Gastroesophageal sphincter (tissue), 4 donors: ENCODE results near the gene GUCA2A. TPM values are rescaled to one million over a fixed set of nuclear protein-coding genes. Genes with fewer than 3 reads are reported as not detected.

Experiments used
- ATAC-seq: fragments of 150-250 bp; one replicate; pipeline ENCODE4 v1.9.1; 2016; ENCODE audit warnings: mild to moderate bottlenecking, moderate library complexity
- H3K27ac ChIP-seq, 4 donors: fragments of 200-600 bp; sonication (generic) in 3 of 4; 1 replicate in 3 of 4; 2 replicates in 1 of 4; pipeline ENCODE4 v1.5.1; 2016 to 2019
- H3K27me3 ChIP-seq: fragments of 200-600 bp; sonication (generic); one replicate; pipeline ENCODE4 v1.5.1; 2019
- H3K36me3 ChIP-seq, 2 donors: fragments of 200-600 bp; sonication (generic); one replicate each; pipeline ENCODE4 v1.5.1; 2019; ENCODE audit warnings: control low read depth in 1 of 2
- H3K4me1 ChIP-seq, 3 donors: fragments of 200-600 bp; sonication (generic); 1 replicate in 2 of 3; 2 replicates in 1 of 3; pipeline ENCODE4 v1.5.1; 2016 to 2019; ENCODE audit warnings: control low read depth in 2 of 3
- H3K4me3 ChIP-seq, 2 donors: fragments of 200-600 bp; sonication (generic); one replicate each; pipeline ENCODE4 v1.5.1; 2019; ENCODE audit warnings: mild to moderate bottlenecking in 1 of 2, moderate library complexity in 1 of 2
- H3K9me3 ChIP-seq, 3 donors: fragments of 200-600 bp; sonication (generic); one replicate each; pipeline ENCODE4 v1.5.1; 2017 to 2019; ENCODE audit warnings: control low read depth in 2 of 3
- CTCF ChIP-seq, 4 experiments: fragments of 200-600 bp in 2 of 4; fragments of 450-650 bp in 2 of 4; sonication (generic) in 1 of 4; IDR thresholded peaks; one replicate each; pipeline ENCODE4 v1.5.1; 2017 to 2019; ENCODE audit warnings: antibody characterized with exemption in 4 of 4, mild to moderate bottlenecking in 2 of 4, moderate library complexity in 2 of 4
- EP300 ChIP-seq: sonication (generic); formaldehyde crosslinking; IDR thresholded peaks from one replicate; pipeline ENCODE4 v1.6.1; 2017; ENCODE audit warnings: antibody characterized with exemption, mild to moderate bottlenecking
- POLR2A ChIP-seq, 2 donors: fragments of 450-650 bp; IDR thresholded peaks; one replicate each; pipeline ENCODE4 v1.6.1; 2017; ENCODE audit warnings: antibody characterized with exemption in 2 of 2, mild to moderate bottlenecking in 2 of 2, moderate library complexity in 1 of 2
- POLR2AphosphoS5 ChIP-seq: sonication (generic); formaldehyde crosslinking; IDR thresholded peaks from one replicate; pipeline ENCODE4 v1.6.1; 2017; ENCODE audit warnings: antibody characterized with exemption
- WGBS, 2 donors: methylation state at CpG; one replicate each; pipeline ENCODE4 v1.1.5; 2018; ENCODE audit warnings: low coverage in 1 of 2; 5-methylcytosine and 5-hydroxymethylcytosine counted together
- total RNA-seq, 4 donors: library from RNA; depleted of rRNA; stranded (reverse); fragments of >200 nt; gene quantifications; one replicate each; pipeline ENCODE4 v1.1.0, GENCODE V29; 2016

GUCA2A gene
- total RNA-seq, 4 donors from 2014 or later = not detected

DNA sequence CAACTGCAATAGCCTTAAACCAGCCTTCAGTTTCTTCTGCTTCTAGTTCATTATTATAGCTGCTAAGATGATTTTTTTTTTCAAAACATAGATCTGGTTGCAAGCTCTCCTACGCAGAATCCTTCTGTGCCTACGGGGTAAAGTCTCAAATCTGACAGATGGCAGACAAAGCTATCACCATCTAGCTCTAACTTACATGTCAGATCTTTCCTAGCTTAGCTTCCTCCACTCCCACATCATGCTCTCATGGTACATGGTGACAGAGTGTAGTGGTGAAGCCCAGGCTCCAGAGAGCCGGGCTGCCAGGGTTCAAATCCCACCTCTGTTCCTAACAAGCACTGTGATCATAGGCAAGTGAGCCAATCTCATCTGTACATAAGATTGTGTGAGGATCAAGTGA, 35.6 kb downstream of the GUCA2A start:
- H3K4me1 ChIP-seq = no peaks in the 10 kb centered on the region
- peaks cover 14% of the 10 kb centered on the region for H3K27me3 ChIP-seq
- H3K27ac ChIP-seq = no peak overlapping the region
- no peak for TF ChIP-seq EP300
- no peak for TF ChIP-seq POLR2AphosphoS5
- TF ChIP-seq CTCF (IDR thresholded peaks at IDR 0.05) = no peak
- TF ChIP-seq POLR2A (IDR thresholded peaks at IDR 0.05) = no peak
- no peaks in the 10 kb centered on the region for H3K36me3 ChIP-seq
- no peak for ATAC-seq
- H3K9me3 ChIP-seq = no peaks in the 10 kb centered on the region
- H3K4me3 ChIP-seq = no peak overlapping the region
- WGBS, 2 donors = 50 to 80% methylated on average over 1 of the region's 3 CpGs

GRCh38 chr1:42128499-42128898, 36.0 kb downstream of the GUCA2A start:
- H3K9me3 ChIP-seq = peaks cover 0 to 3% (median 0%) of the 10 kb centered on the region in 3 donors
- no peaks in the 10 kb centered on the region for H3K4me1 ChIP-seq
- no peak overlapping the region for H3K27ac ChIP-seq
- H3K36me3 ChIP-seq = no peaks in the 10 kb centered on the region
- 17 to 39% methylated on average over 2 of the region's 2 CpGs for WGBS, 2 donors
- H3K27me3 ChIP-seq = peaks cover 14% of the 10 kb centered on the region
- H3K4me3 ChIP-seq = no peak overlapping the region
- TF ChIP-seq CTCF (IDR thresholded peaks at IDR 0.05) = no peak
- ATAC-seq = no peak

GRCh38 chr1:42127767-42128166, 36.8 kb downstream of the GUCA2A start:
- 80 to 83% methylated on average over 5 to 6 of the region's 6 CpGs for WGBS, 2 donors
- H3K27ac ChIP-seq = no peak overlapping the region
- ATAC-seq = no peak
- H3K4me3 ChIP-seq = no peak overlapping the region
- no peaks in the 10 kb centered on the region for H3K36me3 ChIP-seq
- H3K27me3 ChIP-seq = peaks cover 14% of the 10 kb centered on the region
- H3K9me3 ChIP-seq = peaks cover 0 to 7% (median 0%) of the 10 kb centered on the region in 3 donors
- H3K4me1 ChIP-seq = no peaks in the 10 kb centered on the region
- TF ChIP-seq POLR2A (IDR thresholded peaks at IDR 0.05) (no peak), EP300 (no peak), POLR2AphosphoS5 (no peak), CTCF (IDR thresholded peaks at IDR 0.05) (no peak)

GRCh38 chr1:42125552-42125951, 39.0 kb downstream of the GUCA2A start:
- 74 to 82% methylated on average over 1 of the region's 1 CpG for WGBS, 2 donors
- Histone ChIP-seq H3K27ac (no peak overlapping the region), H3K4me1 (no peaks in the 10 kb centered on the region), H3K27me3 (peaks cover 14% of the 10 kb centered on the region), H3K36me3 (no peaks in the 10 kb centered on the region), H3K9me3 (peaks cover 0 to 18% (median 0%) of the 10 kb centered on the region in 3 donors), H3K4me3 (no peak overlapping the region)
- no peak for ATAC-seq
- TF ChIP-seq CTCF (IDR thresholded peaks at IDR 0.05) (no peak), POLR2A (IDR thresholded peaks at IDR 0.05) (no peak), POLR2AphosphoS5 (no peak), EP300 (no peak)

- TF ChIP-seq CTCF (IDR thresholded peaks at IDR 0.05) = no peak
- no peak for TF ChIP-seq POLR2A (IDR thresholded peaks at IDR 0.05)
- TF ChIP-seq EP300 = no peak
- no peak for TF ChIP-seq POLR2AphosphoS5
- Histone ChIP-seq H3K36me3 (no peaks in the 10 kb centered on the region), H3K27me3 (no peaks in the 10 kb centered on the region), H3K4me1 (no peaks in the 10 kb centered on the region), H3K4me3 (no peak overlapping the region), H3K9me3 (peaks cover 0 to 18% (median 0%) of the 10 kb centered on the region in 3 donors), H3K27ac (no peak overlapping the region)
- WGBS, 2 donors = 87 to 97% methylated on average over 3 of the region's 3 CpGs
- no peak for ATAC-seq
Measured at GRCh38 chr1:42122408-42122807, 42.1 kb downstream of the GUCA2A start.
